HEK293 (cell line): ENCODE data around the gene LRP6.

ENCODE experiments used
- CTCF ChIA-PET: fragments of 350-600 bp; formaldehyde crosslinking; extraction: SDS; loops from one replicate; lab custom pipeline; 2021; ENCODE audit warnings: antibody characterized with exemption; lab: Yijun Ruan, JAX
- POLR2A ChIA-PET: fragments of 300-600 bp; formaldehyde crosslinking; extraction: SDS; loops from one replicate; lab custom pipeline; 2020; ENCODE audit warnings: antibody characterized with exemption, inconsistent platforms; lab: Yijun Ruan, JAX
- H3K27ac ChIP-seq: fragments of 200-500 bp; sonication (Bioruptor generic); 2 replicates; pipeline ENCODE4 v1.5.1; 2014; ENCODE audit warnings: low read depth, low read length, control low read depth, inconsistent platforms; ENCODE audit errors: extremely low read depth
- H3K36me3 ChIP-seq, 2 experiments: fragments of 200-500 bp in 1 of 2; sonication (Bioruptor generic) in 1 of 2; 1 replicate in 1 of 2; 2 replicates in 1 of 2; pipeline ENCODE4 v1.5.1; 2014 to 2017; ENCODE audit warnings: inconsistent platforms in 2 of 2, low read length in 2 of 2; ENCODE audit not compliant: control insufficient read depth in 2 of 2, insufficient read depth in 1 of 2
- H3K4me1 ChIP-seq: fragments of 200-500 bp; sonication (Bioruptor generic); 2 replicates; pipeline ENCODE4 v1.5.1; 2014; ENCODE audit warnings: mild to moderate bottlenecking, low read length, inconsistent platforms; ENCODE audit not compliant: control insufficient read depth, insufficient read depth
- H3K4me3 ChIP-seq: 2 replicates; pipeline ENCODE4 v1.5.1; 2011; ENCODE audit warnings: low read depth, mild to moderate bottlenecking, control low read depth, low read length, moderate library complexity
- H3K9me3 ChIP-seq: fragments of 200-500 bp; sonication (Bioruptor generic); 2 replicates; pipeline ENCODE4 v1.5.1; 2014; ENCODE audit warnings: low read depth, low read length, inconsistent platforms; ENCODE audit not compliant: control insufficient read depth, insufficient read depth
- GLIS2 ChIP-seq: fragments of 450-650 bp; formaldehyde crosslinking; IDR thresholded peaks from 2 replicates; pipeline ENCODE4 v1.5.1; 2016; ENCODE audit warnings: missing biosample characterization, missing genetic modification characterization
- ZFP3 ChIP-seq: fragments of 450-650 bp; formaldehyde crosslinking; IDR thresholded peaks from 2 replicates; pipeline ENCODE4 v1.5.1; 2016; ENCODE audit warnings: low read depth, missing biosample characterization, missing genetic modification characterization
- ZFP37 ChIP-seq: fragments of 450-650 bp; formaldehyde crosslinking; IDR thresholded peaks from 2 replicates; pipeline ENCODE4 v1.5.1; 2016; ENCODE audit warnings: missing biosample characterization, missing genetic modification characterization
- ZIC2 ChIP-seq: fragments of 450-650 bp; formaldehyde crosslinking; IDR thresholded peaks from 2 replicates; pipeline ENCODE4 v1.5.1; 2016; ENCODE audit warnings: missing biosample characterization, missing genetic modification characterization
- ZNF16 ChIP-seq: fragments of 450-650 bp; formaldehyde crosslinking; IDR thresholded peaks from 2 replicates; pipeline ENCODE4 v1.5.1; 2016; ENCODE audit warnings: low read depth, missing biosample characterization, missing genetic modification characterization
- ZNF19 ChIP-seq: fragments of 450-650 bp; formaldehyde crosslinking; IDR thresholded peaks from 2 replicates; pipeline ENCODE4; 2016; ENCODE audit warnings: missing biosample characterization, missing genetic modification characterization, low read depth
- ZNF214 ChIP-seq: fragments of 450-650 bp; formaldehyde crosslinking; IDR thresholded peaks from 2 replicates; pipeline ENCODE4 v1.5.1; 2017; ENCODE audit warnings: missing biosample characterization, mild to moderate bottlenecking, missing genetic modification characterization, borderline replicate concordance
- ZNF404 ChIP-seq: fragments of 450-650 bp; formaldehyde crosslinking; IDR thresholded peaks from 2 replicates; pipeline ENCODE4 v1.5.1; 2017; ENCODE audit warnings: missing biosample characterization, missing genetic modification characterization
- ZNF621 ChIP-seq: fragments of 450-650 bp; formaldehyde crosslinking; IDR thresholded peaks from 2 replicates; pipeline ENCODE4 v1.5.1; 2017; ENCODE audit warnings: missing biosample characterization, missing genetic modification characterization
- ZNF791 ChIP-seq: fragments of 450-650 bp; formaldehyde crosslinking; IDR thresholded peaks from 2 replicates; pipeline ENCODE4 v1.5.1; 2016; ENCODE audit warnings: missing biosample characterization, missing genetic modification characterization
- TF ChIP-seq, protein P1 (sequence below): fragments of 450-650 bp; formaldehyde crosslinking; IDR thresholded peaks from 2 replicates; pipeline ENCODE4 v1.5.1; 2017; ENCODE audit warnings: missing biosample characterization, missing genetic modification characterization
- TF ChIP-seq, protein P2 (sequence below): fragments of 450-650 bp; formaldehyde crosslinking; IDR thresholded peaks from 2 replicates; pipeline ENCODE4 v1.5.1; 2016; ENCODE audit warnings: missing biosample characterization, missing genetic modification characterization
- TF ChIP-seq, protein P3 (sequence below): fragments of 450-650 bp; formaldehyde crosslinking; optimal IDR thresholded peaks from 2 replicates; pipeline ENCODE3; 2016; ENCODE audit warnings: missing biosample characterization, mild to moderate bottlenecking, missing genetic modification characterization
- TF ChIP-seq, protein P4 (sequence below): fragments of 450-650 bp; formaldehyde crosslinking; IDR thresholded peaks from 2 replicates; pipeline ENCODE4 v1.5.1; 2016; ENCODE audit warnings: missing biosample characterization, missing genetic modification characterization
- TF ChIP-seq, protein P5 (sequence below): fragments of 450-650 bp; formaldehyde crosslinking; IDR thresholded peaks from 2 replicates; pipeline ENCODE4 v1.5.1; 2017; ENCODE audit warnings: missing biosample characterization, missing genetic modification characterization

The LRP6 gene

DNA sequence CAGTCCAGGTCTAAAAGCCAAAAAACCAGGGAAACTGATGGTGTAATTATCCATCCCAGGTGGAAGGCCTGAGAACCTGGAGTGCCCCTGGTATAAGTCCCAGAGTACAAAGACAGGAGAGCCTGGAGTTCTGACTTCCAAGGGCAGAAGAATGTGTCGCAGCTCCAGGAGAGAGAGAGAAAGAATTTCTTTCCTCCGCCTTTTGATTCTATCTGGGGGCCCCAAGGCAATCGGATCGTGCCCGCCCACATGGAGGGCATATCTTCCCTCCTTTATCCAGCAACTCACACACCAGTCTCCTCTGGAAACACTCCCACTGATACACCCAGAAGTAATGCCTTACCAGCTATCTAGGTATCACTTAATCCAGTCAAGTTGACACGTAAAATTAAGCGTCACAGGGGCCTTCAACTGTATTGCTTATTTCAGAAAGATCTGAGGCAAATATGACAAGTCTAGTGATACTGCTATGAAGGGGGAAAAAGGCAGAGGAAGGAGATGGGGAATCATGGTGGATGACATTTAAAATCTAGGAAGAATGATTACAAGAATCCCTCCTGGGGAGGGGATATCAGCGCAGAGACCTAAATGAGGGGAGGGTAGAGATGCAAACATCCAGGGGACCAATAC is 30.5 kb upstream of the LRP6 start (continued):
- TF ChIP-seq ZNF214 (tag by site-specific recombination) (no peak), ZNF19 (tag by site-specific recombination) (no peak)
- TF ChIP-seq, protein P1, sequence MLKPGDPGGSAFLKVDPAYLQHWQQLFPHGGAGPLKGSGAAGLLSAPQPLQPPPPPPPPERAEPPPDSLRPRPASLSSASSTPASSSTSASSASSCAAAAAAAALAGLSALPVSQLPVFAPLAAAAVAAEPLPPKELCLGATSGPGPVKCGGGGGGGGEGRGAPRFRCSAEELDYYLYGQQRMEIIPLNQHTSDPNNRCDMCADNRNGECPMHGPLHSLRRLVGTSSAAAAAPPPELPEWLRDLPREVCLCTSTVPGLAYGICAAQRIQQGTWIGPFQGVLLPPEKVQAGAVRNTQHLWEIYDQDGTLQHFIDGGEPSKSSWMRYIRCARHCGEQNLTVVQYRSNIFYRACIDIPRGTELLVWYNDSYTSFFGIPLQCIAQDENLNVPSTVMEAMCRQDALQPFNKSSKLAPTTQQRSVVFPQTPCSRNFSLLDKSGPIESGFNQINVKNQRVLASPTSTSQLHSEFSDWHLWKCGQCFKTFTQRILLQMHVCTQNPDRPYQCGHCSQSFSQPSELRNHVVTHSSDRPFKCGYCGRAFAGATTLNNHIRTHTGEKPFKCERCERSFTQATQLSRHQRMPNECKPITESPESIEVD = no peak

DNA sequence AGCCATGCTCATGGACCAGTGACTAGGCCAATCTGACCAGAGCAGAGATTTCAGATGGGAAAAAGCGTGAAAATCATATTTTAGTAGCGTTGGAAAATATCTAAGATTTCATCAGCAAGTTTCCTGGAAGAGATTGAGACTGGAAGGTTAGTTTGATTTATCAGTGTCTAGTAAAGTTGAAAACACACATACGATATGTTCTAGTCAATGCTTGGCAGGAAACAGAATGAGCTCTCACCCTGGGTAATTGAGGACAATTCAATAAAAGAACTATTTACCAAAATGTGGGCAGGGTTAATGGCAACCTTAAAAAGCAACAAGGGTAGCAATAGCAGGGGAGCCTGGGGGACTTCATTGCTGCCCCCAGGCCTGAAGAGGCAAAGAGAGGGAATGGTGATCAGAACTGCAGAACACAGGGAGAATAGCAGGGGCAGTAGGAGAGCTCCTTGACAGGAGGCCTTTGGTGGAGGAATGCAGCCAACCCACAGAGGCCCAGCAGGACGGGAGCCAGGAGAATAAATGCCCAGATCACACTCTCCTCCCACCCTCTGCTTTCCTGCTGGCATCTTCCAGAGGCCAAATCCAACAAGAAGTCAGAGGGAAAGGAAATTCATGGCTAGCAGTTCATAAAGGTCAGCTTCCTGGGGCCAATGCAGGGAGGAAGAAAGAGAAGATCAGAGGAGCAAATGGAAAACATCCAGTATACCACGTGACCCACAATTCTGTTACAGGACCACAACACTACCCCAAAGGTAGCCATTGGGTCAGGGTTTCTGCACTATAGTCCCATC is 27.6 kb upstream of the LRP6 start:
- POLR2A ChIA-PET = no interaction called here
- peak; percentile 94 for TF ChIP-seq ZIC2 (tag by site-specific recombination)
- TF ChIP-seq, protein P2, sequence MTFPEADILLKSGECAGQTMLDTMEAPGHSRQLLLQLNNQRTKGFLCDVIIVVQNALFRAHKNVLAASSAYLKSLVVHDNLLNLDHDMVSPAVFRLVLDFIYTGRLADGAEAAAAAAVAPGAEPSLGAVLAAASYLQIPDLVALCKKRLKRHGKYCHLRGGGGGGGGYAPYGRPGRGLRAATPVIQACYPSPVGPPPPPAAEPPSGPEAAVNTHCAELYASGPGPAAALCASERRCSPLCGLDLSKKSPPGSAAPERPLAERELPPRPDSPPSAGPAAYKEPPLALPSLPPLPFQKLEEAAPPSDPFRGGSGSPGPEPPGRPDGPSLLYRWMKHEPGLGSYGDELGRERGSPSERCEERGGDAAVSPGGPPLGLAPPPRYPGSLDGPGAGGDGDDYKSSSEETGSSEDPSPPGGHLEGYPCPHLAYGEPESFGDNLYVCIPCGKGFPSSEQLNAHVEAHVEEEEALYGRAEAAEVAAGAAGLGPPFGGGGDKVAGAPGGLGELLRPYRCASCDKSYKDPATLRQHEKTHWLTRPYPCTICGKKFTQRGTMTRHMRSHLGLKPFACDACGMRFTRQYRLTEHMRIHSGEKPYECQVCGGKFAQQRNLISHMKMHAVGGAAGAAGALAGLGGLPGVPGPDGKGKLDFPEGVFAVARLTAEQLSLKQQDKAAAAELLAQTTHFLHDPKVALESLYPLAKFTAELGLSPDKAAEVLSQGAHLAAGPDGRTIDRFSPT (tag by site-specific recombination) = no peak
- CTCF ChIA-PET = interaction anchor here (0.7 kb wide), 1 partner anchor 26 kb away, joined by 3 read pairs; no protein-coding TSS in a partner anchor
- Histone ChIP-seq H3K4me1 (no peaks in the 10 kb centered on the region), H3K27ac (no peak overlapping the region), H3K4me3 (no peak overlapping the region), H3K36me3 (no peaks in the 10 kb centered on the region), H3K9me3 (no peaks in the 10 kb centered on the region)

DNA sequence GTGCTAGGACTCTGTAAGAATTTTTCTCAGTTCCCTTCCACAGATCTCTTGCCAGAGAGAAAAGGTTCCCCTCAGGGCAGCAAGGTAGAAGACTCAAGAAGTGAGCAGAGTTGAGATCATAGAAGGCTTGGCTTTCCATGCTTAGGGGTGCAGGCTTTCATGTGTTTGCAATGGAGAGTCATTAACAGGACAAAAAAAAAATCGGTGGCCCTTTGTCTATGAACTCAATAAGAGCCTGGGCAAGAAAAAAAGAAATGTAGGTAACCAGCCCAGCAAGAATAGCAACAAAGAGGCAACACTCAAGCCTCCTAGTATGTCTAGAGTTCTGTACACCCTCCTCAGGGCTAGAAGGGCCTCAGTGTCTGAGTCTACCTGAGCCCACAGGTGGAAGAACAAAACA is 23.4 kb upstream of the LRP6 start:
- Histone ChIP-seq H3K4me1 (no peaks in the 10 kb centered on the region), H3K27ac (no peak overlapping the region), H3K4me3 (no peak overlapping the region), H3K9me3 (no peaks in the 10 kb centered on the region), H3K36me3 (no peaks in the 10 kb centered on the region)
- CTCF ChIA-PET = no interaction called here
- POLR2A ChIA-PET = no interaction called here
- TF ChIP-seq, protein P3, sequence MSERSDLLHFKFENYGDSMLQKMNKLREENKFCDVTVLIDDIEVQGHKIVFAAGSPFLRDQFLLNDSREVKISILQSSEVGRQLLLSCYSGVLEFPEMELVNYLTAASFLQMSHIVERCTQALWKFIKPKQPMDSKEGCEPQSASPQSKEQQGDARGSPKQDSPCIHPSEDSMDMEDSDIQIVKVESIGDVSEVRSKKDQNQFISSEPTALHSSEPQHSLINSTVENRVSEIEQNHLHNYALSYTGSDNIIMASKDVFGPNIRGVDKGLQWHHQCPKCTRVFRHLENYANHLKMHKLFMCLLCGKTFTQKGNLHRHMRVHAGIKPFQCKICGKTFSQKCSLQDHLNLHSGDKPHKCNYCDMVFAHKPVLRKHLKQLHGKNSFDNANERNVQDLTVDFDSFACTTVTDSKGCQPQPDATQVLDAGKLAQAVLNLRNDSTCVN (tag by site-specific recombination) = no peak
- TF ChIP-seq GLIS2 (tag by site-specific recombination) (no peak), ZFP3 (no peak), ZNF16 (tag by site-specific recombination) (no peak), ZNF791 (tag by site-specific recombination) (no peak), ZFP37 (tag by site-specific recombination) (no peak), ZNF621 (tag by site-specific recombination) (no peak), ZNF404 (tag by site-specific recombination) (no peak)
- TF ChIP-seq, protein P4, sequence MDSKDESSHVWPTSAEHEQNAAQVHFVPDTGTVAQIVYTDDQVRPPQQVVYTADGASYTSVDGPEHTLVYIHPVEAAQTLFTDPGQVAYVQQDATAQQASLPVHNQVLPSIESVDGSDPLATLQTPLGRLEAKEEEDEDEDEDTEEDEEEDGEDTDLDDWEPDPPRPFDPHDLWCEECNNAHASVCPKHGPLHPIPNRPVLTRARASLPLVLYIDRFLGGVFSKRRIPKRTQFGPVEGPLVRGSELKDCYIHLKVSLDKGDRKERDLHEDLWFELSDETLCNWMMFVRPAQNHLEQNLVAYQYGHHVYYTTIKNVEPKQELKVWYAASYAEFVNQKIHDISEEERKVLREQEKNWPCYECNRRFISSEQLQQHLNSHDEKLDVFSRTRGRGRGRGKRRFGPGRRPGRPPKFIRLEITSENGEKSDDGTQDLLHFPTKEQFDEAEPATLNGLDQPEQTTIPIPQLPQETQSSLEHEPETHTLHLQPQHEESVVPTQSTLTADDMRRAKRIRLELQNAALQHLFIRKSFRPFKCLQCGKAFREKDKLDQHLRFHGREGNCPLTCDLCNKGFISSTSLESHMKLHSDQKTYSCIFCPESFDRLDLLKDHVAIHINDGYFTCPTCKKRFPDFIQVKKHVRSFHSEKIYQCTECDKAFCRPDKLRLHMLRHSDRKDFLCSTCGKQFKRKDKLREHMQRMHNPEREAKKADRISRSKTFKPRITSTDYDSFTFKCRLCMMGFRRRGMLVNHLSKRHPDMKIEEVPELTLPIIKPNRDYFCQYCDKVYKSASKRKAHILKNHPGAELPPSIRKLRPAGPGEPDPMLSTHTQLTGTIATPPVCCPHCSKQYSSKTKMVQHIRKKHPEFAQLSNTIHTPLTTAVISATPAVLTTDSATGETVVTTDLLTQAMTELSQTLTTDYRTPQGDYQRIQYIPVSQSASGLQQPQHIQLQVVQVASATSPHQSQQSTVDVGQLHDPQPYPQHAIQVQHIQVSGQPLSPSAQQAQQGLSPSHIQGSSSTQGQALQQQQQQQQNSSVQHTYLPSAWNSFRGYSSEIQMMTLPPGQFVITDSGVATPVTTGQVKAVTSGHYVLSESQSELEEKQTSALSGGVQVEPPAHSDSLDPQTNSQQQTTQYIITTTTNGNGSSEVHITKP (tag by site-specific recombination) = no peak
- TF ChIP-seq, protein P5, sequence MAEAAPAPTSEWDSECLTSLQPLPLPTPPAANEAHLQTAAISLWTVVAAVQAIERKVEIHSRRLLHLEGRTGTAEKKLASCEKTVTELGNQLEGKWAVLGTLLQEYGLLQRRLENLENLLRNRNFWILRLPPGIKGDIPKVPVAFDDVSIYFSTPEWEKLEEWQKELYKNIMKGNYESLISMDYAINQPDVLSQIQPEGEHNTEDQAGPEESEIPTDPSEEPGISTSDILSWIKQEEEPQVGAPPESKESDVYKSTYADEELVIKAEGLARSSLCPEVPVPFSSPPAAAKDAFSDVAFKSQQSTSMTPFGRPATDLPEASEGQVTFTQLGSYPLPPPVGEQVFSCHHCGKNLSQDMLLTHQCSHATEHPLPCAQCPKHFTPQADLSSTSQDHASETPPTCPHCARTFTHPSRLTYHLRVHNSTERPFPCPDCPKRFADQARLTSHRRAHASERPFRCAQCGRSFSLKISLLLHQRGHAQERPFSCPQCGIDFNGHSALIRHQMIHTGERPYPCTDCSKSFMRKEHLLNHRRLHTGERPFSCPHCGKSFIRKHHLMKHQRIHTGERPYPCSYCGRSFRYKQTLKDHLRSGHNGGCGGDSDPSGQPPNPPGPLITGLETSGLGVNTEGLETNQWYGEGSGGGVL (tag by site-specific recombination) = no peak
